Right ventricle myocardium inferior (tissue), 1 donor: ENCODE measurements around the gene RPL18. TPM values are rescaled to one million over a fixed set of nuclear protein-coding genes. Genes with fewer than 3 reads are reported as not detected.
"Not testable (repeated sequence)": the region's sequence is repeated elsewhere in the genome, so short reads cannot be mapped to it uniquely, and the experiment has no call there.

Experiments
- ATAC-seq: fragments of 200-7000 bp; cut with Tn5 transposase; one replicate; pipeline ENCODE4 v1.9.1; 2020; ENCODE audit warnings: mild to moderate bottlenecking, moderate library complexity
- DNase-seq: peaks from one replicate; pipeline ENCODE4 v3.0.0; 2021; ENCODE audit errors: missing footprints
- intact Hi-C: fragments of 100-400 bp; cut with DNase I; formaldehyde crosslinking; loops from one replicate; pipeline ENCODE4 v1.11.0; 2022
- long read RNA-seq: library from polyadenylated mRNA; unstranded; transcript quantifications from one replicate; pipeline ENCODE4 v2.0.0, GENCODE V29; 2021
- total RNA-seq: library from RNA; stranded (reverse); fragmentation: NEBNext Ultra II Directional; extraction: Animal tissue kit (Norgen Biotek cat#: 25700); gene quantifications from one replicate; pipeline ENCODE4 v1.2.1, GENCODE V29; 2021
- donor health status: DM: no; HTN: yes; CAD: no; lungs with severe emphysema.

Gene RPL18
- total RNA-seq: 604 TPM
- long read RNA-seq, transcript RPL18-208 (7 exons, 1,004 nt): major isoform, 89 of 103 reads
- long read RNA-seq, partial matches to known transcripts: 11 of 103 reads
- long read RNA-seq, other reads (novel, unspliced or antisense): 0 of 103 reads

- peak; percentile 99 for DNase-seq
- intact Hi-C loops: no loop called here
- peak; percentile 93 for ATAC-seq
Measured at GRCh38 chr19:48618916-48619691, at the start of gene RPL18, which contains the start of gene SPHK2. RPL18 (minus strand) TSS chr19:48619178; CDS start chr19:48619143, 35 bp downstream. SPHK2 (plus strand) TSS chr19:48619506; CDS start chr19:48620515, 1,009 bp downstream.

- ATAC-seq (no peak), DNase-seq (no peak)
- intact Hi-C loops: no loop called here
Measured at GRCh38 chr19:48668761-48669160, 49.8 kb upstream of the RPL18 start.

- intact Hi-C loops: no loop called here
- DNase-seq (no peak), ATAC-seq (no peak)
Measured at GRCh38 chr19:48668332-48668731, 49.4 kb upstream of the RPL18 start.

- ATAC-seq (no peak), DNase-seq (no peak)
- intact Hi-C loops: no loop called here
Measured at GRCh38 chr19:48665786-48666185, 46.8 kb upstream of the RPL18 start.

- DNase-seq (no peak), ATAC-seq (no peak)
- intact Hi-C loops: no loop called here
Measured at GRCh38 chr19:48664476-48664875, 45.5 kb upstream of the RPL18 start.

GRCh38 chr19:48663667-48664066 is 44.7 kb upstream of the RPL18 start:
- no peak for ATAC-seq
- no peak for DNase-seq
- intact Hi-C loops: no loop called here

GRCh38 chr19:48661711-48662090 is 42.7 kb upstream of the RPL18 start:
- intact Hi-C loops: no loop called here
- no peak for ATAC-seq
- no peak for DNase-seq

GRCh38 chr19:48660852-48661710 is 42.1 kb upstream of the RPL18 start:
- peak; percentile 91 for DNase-seq
- intact Hi-C loops: no loop called here
- ATAC-seq: peak; percentile 88

- intact Hi-C loops: no loop called here
- ATAC-seq (no peak), DNase-seq (no peak)
Measured at GRCh38 chr19:48659768-48660167, 40.8 kb upstream of the RPL18 start.

- ATAC-seq: no peak
- intact Hi-C loops: no loop called here
- DNase-seq: no peak
Measured at GRCh38 chr19:48658483-48658882, 39.5 kb upstream of the RPL18 start.

GRCh38 chr19:48657828-48658227 is 38.9 kb upstream of the RPL18 start:
- ATAC-seq, intact Hi-C loops, DNase-seq: not testable (repeated sequence)

GRCh38 chr19:48656840-48657474 is 38.0 kb upstream of the RPL18 start:
- no peak for DNase-seq
- intact Hi-C loops: no loop called here
- no peak for ATAC-seq

- intact Hi-C loops: no loop called here
- no peak for DNase-seq
- ATAC-seq: no peak
Measured at GRCh38 chr19:48654299-48655059, 35.5 kb upstream of the RPL18 start.

- no peak for ATAC-seq
- intact Hi-C loops: no loop called here
- DNase-seq: no peak
Measured at GRCh38 chr19:48651683-48652048, 32.7 kb upstream of the RPL18 start.

GRCh38 chr19:48650974-48651682 is 32.1 kb upstream of the RPL18 start:
- DNase-seq: no peak
- ATAC-seq: no peak
- intact Hi-C loops: no loop called here

GRCh38 chr19:48648134-48648533 is 29.2 kb upstream of the RPL18 start:
- intact Hi-C loops: loop anchor here (5.0 kb wide), 2 partner anchors 134 to 194 kb away; no protein-coding TSS in a partner anchor
- ATAC-seq (no peak), DNase-seq (no peak)

- ATAC-seq (no peak), DNase-seq (no peak)
- intact Hi-C loops: loop anchor here (1.0 to 5.0 kb wide), 3 partner anchors 29 to 196 kb away; no protein-coding TSS in a partner anchor
Measured at GRCh38 chr19:48646722-48647216, 27.8 kb upstream of the RPL18 start.
